Stimulated activated CD4-positive, alpha-beta T cell treated with anti-CD3 and anti-CD28 coated beads, Interleukin-12 subunit alpha, Interleukin-12 subunit beta, amount 100 ng/mL, for 48 hours (primary cell): ENCODE measurements around the gene MASP2.
"Not testable (repeated sequence)": the region's sequence is repeated elsewhere in the genome, so short reads cannot be mapped to it uniquely, and the experiment has no call there.

ENCODE experiments used
- DNase-seq, 3 donors: peaks; one replicate each; pipeline ENCODE4 v3.0.0-alpha.2; 2020; ENCODE audit warnings: low read depth in 2 of 3, low spot score in 1 of 3

MASP2 gene

DNA sequence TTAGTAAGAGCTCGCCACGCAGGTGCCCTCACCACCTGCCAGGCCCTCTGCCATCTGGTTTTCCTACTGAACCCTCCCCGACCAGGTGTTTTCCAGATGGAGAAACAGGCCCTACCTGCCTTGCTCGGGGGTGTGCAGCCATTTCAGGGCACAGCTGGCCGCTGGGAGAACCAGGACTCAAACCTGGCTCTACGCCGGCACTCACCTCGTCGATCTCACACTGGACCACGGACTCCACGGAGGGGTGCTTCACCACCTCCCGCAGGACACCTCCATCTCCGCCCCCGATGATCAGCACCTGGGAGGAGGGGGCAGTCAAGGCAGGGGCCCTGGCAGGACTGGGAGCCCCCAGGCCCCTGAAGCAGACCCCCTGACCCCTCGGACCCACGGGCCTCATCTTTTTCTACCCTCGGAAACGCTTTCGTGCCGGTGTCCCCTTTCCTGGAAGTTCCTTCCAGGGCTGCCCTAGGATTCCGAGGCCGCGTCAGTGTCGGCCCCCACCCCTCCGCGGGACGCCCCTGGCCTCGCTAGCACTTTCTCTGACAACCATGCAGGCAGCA lies 11.6 kb upstream of the MASP2 start:
- no peak for DNase-seq

DNA sequence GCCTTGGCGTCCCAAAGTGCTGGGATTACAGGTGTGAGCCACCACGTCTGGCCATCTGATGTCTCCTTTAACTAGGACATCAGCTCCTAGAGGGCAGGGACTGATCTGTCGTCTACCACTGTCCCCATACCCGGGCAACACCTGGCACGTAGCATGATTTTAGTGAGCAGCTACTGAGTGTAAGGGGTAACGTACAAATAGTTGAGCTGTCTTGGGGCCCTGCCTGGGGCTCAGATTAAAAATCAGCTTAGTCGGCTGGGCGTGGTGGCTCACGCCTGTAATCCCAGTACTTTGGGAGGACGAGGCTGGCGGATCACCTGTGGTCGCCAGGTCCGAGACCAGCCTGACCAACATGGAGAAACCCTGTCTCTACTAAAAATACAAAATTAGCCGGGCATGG lies 11.0 kb upstream of the MASP2 start:
- DNase-seq: no peak

GRCh38 chr1:11057477-11057876 lies 10.4 kb upstream of the MASP2 start:
- no peak for DNase-seq

DNA sequence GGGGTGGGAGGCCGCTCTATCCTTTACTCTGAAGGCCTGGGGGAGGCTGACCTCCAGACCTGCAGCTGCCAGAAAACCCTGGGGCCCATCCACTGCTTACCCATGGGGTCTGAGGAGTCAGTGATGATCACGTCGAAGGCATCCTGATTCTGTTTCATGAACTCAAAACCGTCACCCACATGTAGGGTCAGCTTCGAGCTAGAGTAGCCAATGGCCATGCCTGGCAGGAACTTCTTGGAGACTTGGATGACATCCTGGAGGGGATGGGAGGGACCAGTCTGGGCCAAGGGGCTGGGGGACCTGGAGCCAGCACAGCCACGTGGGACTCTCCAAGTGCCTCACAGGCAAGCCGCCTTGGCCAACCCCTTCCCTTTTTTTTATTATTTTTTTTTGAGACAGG lies 9.5 kb upstream of the MASP2 start:
- DNase-seq: no peak

GRCh38 chr1:11055676-11056075 lies 8.6 kb upstream of the MASP2 start:
- DNase-seq: no peak

GRCh38 chr1:11054666-11055065 lies 7.6 kb upstream of the MASP2 start:
- DNase-seq: no peak

DNA sequence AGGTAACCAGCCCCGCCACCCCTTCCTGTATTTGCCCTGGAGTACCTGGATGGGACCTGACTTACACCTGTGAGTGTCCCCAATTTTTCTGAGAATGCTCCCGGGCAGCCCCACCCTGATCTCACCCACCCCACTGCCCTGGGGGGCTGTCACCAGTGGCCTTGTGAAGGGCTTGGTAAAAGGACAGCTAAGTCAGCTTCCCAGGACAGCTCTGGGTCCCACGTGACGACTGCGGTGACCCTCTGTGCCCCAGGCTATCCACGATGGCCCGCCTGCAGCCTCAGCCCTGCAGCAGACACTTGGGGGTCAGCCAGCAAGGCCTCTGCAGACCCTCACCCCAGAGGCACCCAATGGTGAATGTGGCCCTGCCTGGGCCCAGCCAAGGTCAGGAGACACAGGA lies 7.1 kb upstream of the MASP2 start:
- DNase-seq: no peak

DNA sequence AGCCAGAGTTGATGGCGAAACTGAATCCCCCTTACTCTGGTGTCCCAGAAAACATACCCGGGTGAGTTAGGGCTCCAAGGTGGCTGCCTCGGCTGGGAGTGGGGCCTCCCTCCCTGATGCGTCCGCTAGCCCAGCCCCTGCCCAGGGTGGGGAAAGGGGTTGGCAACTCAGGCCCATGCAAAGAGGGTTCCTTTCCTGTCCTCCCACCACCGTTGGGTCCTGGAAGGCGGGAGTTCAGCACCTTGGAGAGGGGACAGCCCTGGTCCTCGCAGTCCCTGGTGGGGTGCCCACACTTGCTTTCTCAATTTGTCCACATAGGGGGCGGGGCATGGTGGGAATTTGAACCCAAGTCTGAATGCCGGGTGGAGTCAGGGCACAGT lies 6.7 kb upstream of the MASP2 start:
- no peak for DNase-seq

DNA sequence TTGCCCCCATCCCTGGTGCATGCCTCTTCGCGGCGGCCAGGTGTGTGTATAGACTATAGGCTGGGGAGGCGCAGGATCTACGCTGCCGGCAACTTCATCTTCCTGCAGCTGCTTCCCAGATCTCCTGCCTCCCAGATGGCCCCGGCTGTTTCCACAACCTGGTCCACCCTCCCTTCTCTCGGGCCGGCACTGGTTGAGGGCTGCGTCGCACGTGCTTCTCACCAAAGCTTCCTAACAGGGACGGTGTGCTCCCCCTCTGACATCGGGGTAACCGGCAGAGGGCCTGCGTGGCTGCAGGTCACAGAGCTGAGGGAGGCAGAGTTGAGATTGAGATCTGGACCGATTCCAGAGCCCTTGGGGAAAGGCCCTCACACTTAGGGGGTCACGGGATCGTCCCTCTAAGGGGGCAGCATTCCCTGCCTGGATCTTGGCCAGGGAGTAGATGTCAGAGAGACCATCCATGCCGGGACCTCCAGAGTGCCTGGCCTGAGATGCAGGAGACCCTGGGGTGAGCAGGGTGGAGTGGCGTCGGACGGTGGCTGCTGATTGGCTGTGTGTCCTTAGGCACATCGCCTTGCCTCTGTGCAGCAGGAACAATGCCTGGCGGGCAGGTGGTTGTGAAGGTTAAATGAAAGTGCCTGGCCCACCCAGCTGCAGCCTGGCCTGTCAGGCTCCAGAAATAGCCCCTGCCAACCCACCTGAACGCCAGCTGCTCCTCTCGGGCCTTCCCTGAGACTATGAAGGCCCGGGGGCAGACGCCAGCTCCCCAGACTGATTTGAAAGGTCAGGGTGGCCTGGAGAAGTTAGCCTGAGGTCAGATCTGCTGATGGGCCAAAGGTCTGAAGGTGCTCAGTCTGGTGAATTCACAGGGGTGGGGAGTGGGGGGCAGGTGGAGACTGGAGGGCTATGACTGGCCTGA lies 6.1 kb upstream of the MASP2 start:
- no peak for DNase-seq

- no peak for DNase-seq
These were observed 4.9 kb upstream of the MASP2 start for GRCh38 chr1:11051781-11052511.

DNA sequence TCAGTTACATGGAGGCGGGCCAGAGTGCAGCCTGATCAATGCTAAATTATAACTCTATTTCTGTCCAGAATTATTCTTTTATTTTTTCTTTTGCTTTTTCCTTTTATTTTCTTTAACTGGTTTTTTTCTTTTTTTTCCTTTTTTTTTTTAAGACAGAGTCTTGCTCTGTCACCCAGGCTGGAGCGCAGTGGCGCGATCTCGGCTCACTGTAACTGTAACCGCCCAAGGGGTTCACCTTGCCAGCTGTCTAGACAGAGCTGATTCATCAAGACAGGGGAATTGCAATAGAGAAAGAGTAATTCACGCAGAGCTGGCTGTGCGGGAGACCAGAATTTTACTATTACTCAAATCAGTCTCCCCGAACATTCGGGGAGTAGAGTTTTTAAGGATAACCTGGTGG lies 4.1 kb upstream of the MASP2 start:
- not testable (repeated sequence) for DNase-seq

DNA sequence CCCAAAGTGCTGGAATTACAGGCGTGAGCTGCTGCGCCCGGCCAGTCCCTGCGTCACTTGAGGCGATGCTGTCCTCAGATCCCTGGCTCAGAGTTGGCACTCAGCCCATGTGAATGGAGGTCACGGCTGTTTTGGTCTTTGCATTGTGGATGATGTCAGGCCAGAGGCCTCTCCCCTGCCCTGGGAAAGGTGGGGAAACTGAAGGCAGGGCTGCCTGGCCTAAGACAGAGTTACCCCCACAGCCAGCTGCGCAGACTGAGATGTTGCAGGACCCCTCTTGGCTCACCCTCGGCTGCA lies 821 bp downstream of the MASP2 start:
- no peak for DNase-seq

DNA sequence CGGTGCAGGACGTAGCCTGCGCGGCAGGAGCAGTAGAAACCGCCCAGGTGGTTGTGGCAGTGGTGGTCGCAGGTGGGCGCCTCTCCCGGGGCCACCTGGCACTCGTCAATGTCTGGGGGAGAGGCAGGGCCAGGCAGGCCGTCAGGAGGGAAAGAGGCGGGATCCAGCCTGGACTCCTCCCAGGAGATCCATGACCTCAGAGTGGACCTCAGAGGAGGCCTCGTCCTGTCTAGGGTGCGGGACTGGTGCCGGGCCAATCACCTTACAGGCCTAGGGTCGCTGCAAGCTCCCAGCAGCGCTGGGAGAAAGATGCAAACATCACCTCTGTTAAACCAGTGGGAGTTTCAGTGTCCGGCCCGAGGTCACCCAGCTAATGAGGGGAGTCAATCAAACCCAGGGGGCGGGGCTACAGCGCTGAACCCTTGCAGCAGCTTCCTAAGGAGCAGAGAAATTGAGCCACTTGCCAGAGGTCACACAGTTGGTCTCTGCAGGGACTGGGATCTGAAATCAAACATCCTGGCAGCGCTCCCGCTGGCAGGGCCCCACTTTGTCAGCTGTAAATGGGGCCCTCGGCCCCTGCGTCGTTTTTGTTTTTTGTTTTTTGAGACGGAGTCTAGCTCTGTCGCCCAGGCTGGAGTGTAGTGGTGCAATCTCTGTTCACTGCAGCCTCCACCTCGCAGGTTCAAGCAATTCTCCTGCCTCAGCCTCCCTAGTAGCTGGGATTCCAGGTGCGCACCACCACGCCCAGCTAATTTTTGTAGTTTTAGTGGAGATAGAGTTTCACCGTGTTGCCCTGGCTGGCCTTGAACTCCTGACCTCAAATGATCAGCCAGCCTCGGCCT lies 1.4 kb downstream of the MASP2 start:
- DNase-seq: no peak

- DNase-seq: no peak
These were observed 2.1 kb downstream of the MASP2 start for GRCh38 chr1:11044849-11045427.

GRCh38 chr1:11044086-11044848 lies 2.8 kb downstream of the MASP2 start:
- no peak for DNase-seq

- no peak for DNase-seq
These were observed 3.8 kb downstream of the MASP2 start for GRCh38 chr1:11042995-11043874.

DNA sequence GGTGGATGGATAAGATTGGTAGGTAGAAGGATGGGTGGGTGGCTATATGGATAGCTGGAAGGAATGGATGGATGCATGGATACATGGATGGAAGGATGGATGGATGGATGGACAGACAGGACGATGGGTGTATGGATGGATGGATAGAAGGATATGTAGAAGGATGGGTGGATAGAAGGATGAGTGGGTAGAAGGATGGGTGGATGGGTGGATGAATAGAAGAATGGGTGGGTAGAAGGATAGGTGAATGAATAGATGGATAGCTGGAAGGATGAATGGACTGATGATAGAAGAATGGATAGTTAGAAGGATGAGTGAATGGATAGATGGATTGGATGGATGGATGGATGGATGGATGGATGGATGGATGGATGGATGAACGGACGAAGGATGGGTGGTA lies 5.0 kb downstream of the MASP2 start:
- no peak for DNase-seq

DNA sequence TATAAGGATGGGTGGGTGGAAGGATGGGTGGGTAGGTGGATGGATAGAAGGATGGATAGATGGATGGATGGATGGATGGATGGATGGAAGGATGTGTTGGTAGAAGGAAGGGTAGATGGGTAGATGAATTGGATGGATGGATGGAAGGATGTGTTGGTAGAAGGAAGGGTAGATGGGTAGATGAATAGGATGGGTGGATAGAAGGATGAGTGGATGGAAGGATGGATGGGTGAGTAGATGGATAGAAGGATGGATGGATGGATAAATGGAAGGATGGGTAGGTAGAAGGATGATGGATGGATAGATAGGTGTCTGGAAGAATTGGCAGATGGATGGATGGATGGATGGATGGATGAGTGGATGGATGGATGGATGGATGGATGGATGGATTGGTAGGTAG lies 6.0 kb downstream of the MASP2 start:
- DNase-seq: no peak

DNA sequence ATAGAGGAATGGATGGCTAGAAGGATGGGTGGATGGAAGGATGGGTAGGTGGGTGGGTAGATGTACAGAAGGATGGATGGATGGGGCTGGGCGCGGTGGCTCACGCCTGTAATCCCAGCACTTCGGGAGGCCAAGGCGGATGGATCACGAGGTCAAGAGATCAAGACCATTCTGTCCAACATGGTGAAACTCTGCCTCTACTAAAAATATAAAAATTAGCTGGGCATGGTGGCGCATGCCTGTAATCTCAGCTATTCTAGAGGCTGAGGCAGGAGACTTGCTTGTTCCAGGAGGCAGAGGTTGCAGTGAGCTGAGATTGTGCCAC lies 7.0 kb downstream of the MASP2 start:
- DNase-seq: not testable (repeated sequence)
